Measurements from ENCODE around the gene RNF186.

Gene RNF186

DNA sequence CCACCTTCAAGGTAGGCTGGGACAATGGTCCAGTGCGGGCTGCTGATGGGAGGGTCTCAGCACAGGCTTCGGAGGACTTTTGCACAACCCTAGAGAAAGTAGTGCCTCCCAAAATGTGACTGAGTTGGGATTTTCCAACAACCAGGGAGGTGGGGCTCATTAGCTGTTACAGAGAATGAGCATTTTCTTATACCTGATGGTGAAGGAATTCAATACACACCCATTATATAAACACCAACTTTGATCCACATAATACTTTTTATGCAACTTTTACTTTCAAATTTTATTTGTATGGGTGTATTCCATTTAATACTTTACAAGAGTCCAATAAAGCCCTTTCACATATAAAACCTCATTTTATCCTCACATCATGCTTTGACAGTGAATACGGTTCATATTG lies 31.3 kb upstream of the RNF186 start:
- no peak overlapping the region for H3K4me3 ChIP-seq (ENCODE audit: low read depth, low read length)
- no peaks in the 10 kb centered on the region for H3K36me3 ChIP-seq
- TF ChIP-seq, protein P1, sequence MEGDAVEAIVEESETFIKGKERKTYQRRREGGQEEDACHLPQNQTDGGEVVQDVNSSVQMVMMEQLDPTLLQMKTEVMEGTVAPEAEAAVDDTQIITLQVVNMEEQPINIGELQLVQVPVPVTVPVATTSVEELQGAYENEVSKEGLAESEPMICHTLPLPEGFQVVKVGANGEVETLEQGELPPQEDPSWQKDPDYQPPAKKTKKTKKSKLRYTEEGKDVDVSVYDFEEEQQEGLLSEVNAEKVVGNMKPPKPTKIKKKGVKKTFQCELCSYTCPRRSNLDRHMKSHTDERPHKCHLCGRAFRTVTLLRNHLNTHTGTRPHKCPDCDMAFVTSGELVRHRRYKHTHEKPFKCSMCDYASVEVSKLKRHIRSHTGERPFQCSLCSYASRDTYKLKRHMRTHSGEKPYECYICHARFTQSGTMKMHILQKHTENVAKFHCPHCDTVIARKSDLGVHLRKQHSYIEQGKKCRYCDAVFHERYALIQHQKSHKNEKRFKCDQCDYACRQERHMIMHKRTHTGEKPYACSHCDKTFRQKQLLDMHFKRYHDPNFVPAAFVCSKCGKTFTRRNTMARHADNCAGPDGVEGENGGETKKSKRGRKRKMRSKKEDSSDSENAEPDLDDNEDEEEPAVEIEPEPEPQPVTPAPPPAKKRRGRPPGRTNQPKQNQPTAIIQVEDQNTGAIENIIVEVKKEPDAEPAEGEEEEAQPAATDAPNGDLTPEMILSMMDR (IDR thresholded peaks at IDR 0.05; ENCODE audit: low read depth, low read length): no peak
- no peak for DNase-seq
- H3K9me3 ChIP-seq (ENCODE audit: severe bottlenecking): no peaks in the 10 kb centered on the region
- no peaks in the 10 kb centered on the region for H3K27me3 ChIP-seq (ENCODE audit: insufficient read depth, low read depth, severe bottlenecking)
- H3K27ac ChIP-seq: no peak overlapping the region

DNA sequence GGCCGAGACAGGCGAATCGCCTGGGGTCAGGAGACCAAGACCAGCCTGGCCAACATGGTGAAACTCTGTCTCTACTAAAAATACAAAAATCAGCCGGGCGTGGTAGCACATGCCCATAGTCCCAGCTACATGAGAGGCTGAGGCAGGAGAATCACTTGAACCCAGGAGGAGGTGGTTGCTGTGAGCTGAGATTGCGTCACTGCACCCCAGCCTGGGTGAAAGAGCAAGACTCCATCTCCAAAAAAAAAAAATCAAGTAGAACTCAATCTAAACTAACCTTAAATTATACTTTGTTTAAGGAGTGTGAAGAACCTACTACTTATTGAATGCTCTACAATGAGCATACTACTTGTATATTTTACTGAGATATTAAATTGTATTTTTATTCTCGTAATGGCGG lies 30.5 kb upstream of the RNF186 start:
- no peaks in the 10 kb centered on the region for H3K27me3 ChIP-seq (ENCODE audit: insufficient read depth, low read depth, severe bottlenecking)
- H3K27ac ChIP-seq: no peak overlapping the region
- no peaks in the 10 kb centered on the region for H3K9me3 ChIP-seq (ENCODE audit: severe bottlenecking)
- no peaks in the 10 kb centered on the region for H3K36me3 ChIP-seq
- no peak overlapping the region for H3K4me3 ChIP-seq (ENCODE audit: low read depth, low read length)
- TF ChIP-seq, protein P1 (IDR thresholded peaks at IDR 0.05; ENCODE audit: low read depth, low read length): no peak
- no peak for DNase-seq

- DNase-seq: no peak
- H3K4me3 ChIP-seq (ENCODE audit: low read depth, low read length): no peak overlapping the region
- no peaks in the 10 kb centered on the region for H3K9me3 ChIP-seq (ENCODE audit: severe bottlenecking)
- H3K27me3 ChIP-seq (ENCODE audit: insufficient read depth, low read depth, severe bottlenecking): no peaks in the 10 kb centered on the region
- H3K36me3 ChIP-seq: no peaks in the 10 kb centered on the region
- no peak overlapping the region for H3K27ac ChIP-seq
- TF ChIP-seq, protein P1 (IDR thresholded peaks at IDR 0.05; ENCODE audit: low read depth, low read length): no peak
These were observed 29.8 kb upstream of the RNF186 start for GRCh38 chr1:19844731-19845495.

GRCh38 chr1:19840228-19840627 lies 25.1 kb upstream of the RNF186 start:
- no peaks in the 10 kb centered on the region for H3K27me3 ChIP-seq (ENCODE audit: insufficient read depth, low read depth, severe bottlenecking)
- no peak for DNase-seq
- no peak overlapping the region for H3K27ac ChIP-seq
- H3K4me3 ChIP-seq (ENCODE audit: low read depth, low read length): no peak overlapping the region
- no peaks in the 10 kb centered on the region for H3K36me3 ChIP-seq
- TF ChIP-seq, protein P1 (IDR thresholded peaks at IDR 0.05; ENCODE audit: low read depth, low read length): no peak
- no peaks in the 10 kb centered on the region for H3K9me3 ChIP-seq (ENCODE audit: severe bottlenecking)

- DNase-seq: no peak
- H3K27me3 ChIP-seq (ENCODE audit: insufficient read depth, low read depth, severe bottlenecking): no peaks in the 10 kb centered on the region
- TF ChIP-seq, protein P1 (IDR thresholded peaks at IDR 0.05; ENCODE audit: low read depth, low read length): no peak
- H3K9me3 ChIP-seq (ENCODE audit: severe bottlenecking): no peaks in the 10 kb centered on the region
- H3K36me3 ChIP-seq: no peaks in the 10 kb centered on the region
- H3K27ac ChIP-seq: no peak overlapping the region
- H3K4me3 ChIP-seq (ENCODE audit: low read depth, low read length): no peak overlapping the region
These were observed 22.8 kb upstream of the RNF186 start for GRCh38 chr1:19837866-19838265.

DNA sequence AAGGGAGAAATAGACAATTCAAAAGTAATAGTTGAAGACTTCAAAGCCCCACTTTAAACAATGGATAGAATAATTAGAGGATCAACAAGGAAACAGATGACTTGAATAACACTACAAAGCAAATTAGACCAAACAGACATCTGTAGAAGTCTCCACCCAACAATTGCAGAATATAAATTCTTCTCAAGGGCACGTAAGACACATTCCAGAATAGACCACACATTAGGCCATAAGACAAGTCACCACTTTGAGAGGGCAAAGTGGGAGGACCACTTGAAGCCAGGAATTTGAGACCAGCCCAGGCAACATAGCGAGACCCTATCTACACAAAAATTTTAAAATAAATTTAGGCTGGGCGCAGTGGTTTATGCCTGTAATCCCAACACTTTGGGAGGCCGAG lies 20.5 kb upstream of the RNF186 start:
- Histone ChIP-seq H3K36me3 (no peaks in the 10 kb centered on the region), H3K4me3 (ENCODE audit: low read depth, low read length) (no peak overlapping the region), H3K27ac (no peak overlapping the region), H3K9me3 (ENCODE audit: severe bottlenecking) (peaks cover 2% of the 10 kb centered on the region), H3K27me3 (ENCODE audit: insufficient read depth, low read depth, severe bottlenecking) (no peaks in the 10 kb centered on the region)
- DNase-seq: no peak
- TF ChIP-seq, protein P1 (IDR thresholded peaks at IDR 0.05; ENCODE audit: low read depth, low read length): no peak
